SH-SY5Y (cell line): ENCODE data around the gene GPX1.

Experiments used
- GATA2 ChIP-seq: IDR thresholded peaks from 2 replicates; pipeline ENCODE4 v1.6.1; 2011; ENCODE audit warnings: mild to moderate bottlenecking, low read depth, low read length
- GATA3 ChIP-seq: IDR thresholded peaks from 2 replicates; pipeline ENCODE4 v1.6.1; 2011; ENCODE audit warnings: low read depth, mild to moderate bottlenecking, low read length, moderate library complexity

DNA sequence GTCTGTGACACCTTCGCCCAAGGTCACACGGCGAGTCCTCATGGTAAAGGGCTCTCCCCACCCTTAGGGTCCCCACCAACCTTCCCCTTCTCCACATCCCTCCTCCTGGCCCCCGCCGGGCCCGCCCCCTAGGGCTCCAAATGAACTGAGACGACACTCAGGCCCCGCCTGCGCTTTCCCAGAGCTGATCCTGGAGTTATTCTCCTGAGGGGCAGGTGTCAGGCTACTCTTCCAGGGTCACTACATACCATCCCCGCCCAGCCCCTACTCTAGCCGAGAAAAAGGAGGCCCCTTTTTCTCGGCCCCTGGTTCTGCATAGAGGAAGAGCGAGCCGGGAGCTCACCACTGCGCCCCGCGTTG is 18.6 kb downstream of the GPX1 start:
- no peak for TF ChIP-seq GATA3
- no peak for TF ChIP-seq GATA2
